Adrenal gland (tissue), 5 donors: ENCODE results near the gene ZNF516.

ENCODE experiments used
- POLR2A ChIP-seq, 2 donors: fragments of 450-650 bp; IDR thresholded peaks; one replicate each; pipeline ENCODE4 v1.6.1; 2017; ENCODE audit warnings: antibody characterized with exemption in 2 of 2, mild to moderate bottlenecking in 2 of 2, moderate library complexity in 1 of 2
- TF ChIP-seq, protein P1 (sequence below), 6 experiments: fragments of 450-650 bp in 4 of 6; fragments of 200-600 bp in 2 of 6; sonication (generic) in 1 of 6; IDR thresholded peaks; 1 replicate in 5 of 6; 2 replicates in 1 of 6; pipeline versions ENCODE4 v1.5.1 to v1.8.0; 2016 to 2021; ENCODE audit warnings: antibody characterized with exemption in 6 of 6, mild to moderate bottlenecking in 2 of 6, moderate library complexity in 1 of 6
- donor health status: DM: no; HTN: no; CAD: no.

DNA sequence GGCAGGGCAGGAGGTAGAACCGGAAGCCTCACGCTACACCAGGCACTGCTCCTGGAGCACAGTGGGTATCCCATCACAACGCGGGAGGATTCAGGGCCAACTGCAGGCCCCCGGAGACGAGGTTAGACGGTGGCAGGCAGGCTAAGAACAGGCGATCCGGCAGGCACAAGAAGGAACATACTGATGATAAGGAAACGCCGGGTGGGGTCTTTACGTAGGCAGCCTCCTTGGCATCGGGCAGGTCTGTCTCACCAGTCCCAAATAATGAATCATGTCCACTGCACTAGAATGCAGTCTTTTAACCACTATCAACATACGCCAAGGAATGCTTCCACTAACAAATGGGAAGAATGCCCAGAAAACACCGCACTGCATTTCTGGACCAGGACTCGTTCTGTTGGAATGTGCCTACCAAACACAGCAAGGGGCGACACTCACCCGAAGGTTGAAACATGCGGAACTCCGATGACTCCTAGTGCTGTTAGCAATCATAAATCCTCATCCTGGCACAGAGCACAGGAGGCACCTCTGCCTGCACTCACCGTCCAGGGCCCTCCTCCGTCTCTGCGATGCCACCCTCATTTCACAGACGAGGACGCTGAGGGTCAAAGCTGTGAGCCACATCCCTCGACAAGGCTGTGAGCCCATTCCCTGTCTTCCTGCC is 35.2 kb downstream of the ZNF516 start:
- TF ChIP-seq, protein P1, sequence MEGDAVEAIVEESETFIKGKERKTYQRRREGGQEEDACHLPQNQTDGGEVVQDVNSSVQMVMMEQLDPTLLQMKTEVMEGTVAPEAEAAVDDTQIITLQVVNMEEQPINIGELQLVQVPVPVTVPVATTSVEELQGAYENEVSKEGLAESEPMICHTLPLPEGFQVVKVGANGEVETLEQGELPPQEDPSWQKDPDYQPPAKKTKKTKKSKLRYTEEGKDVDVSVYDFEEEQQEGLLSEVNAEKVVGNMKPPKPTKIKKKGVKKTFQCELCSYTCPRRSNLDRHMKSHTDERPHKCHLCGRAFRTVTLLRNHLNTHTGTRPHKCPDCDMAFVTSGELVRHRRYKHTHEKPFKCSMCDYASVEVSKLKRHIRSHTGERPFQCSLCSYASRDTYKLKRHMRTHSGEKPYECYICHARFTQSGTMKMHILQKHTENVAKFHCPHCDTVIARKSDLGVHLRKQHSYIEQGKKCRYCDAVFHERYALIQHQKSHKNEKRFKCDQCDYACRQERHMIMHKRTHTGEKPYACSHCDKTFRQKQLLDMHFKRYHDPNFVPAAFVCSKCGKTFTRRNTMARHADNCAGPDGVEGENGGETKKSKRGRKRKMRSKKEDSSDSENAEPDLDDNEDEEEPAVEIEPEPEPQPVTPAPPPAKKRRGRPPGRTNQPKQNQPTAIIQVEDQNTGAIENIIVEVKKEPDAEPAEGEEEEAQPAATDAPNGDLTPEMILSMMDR (IDR thresholded peaks at IDR 0.05): no peak
- TF ChIP-seq POLR2A (IDR thresholded peaks at IDR 0.05): peak in 1 of 2 donors; percentile 58
